Glomerular endothelial cell (primary cell): ENCODE measurements around the gene PIGN. TPM values are rescaled to one million over a fixed set of nuclear protein-coding genes. Genes with fewer than 3 reads are reported as not detected.
"Not testable (repeated sequence)": the region's sequence is repeated elsewhere in the genome, so short reads cannot be mapped to it uniquely, and the experiment has no call there.

Experiments
- DNase-seq: peaks from one replicate; pipeline ENCODE4 v3.0.0-alpha.2; 2011; ENCODE audit warnings: low read depth, low spot score; ENCODE audit errors: extremely low read depth
- total RNA-seq: library from RNA; depleted of rRNA; stranded (reverse); fragments of >200 nt; gene quantifications from 2 replicates; pipeline ENCODE4 v1.2.3, GENCODE V29; 2015

PIGN gene
- total RNA-seq, 1 donor from 2014 or later = 30.1 TPM

DNA sequence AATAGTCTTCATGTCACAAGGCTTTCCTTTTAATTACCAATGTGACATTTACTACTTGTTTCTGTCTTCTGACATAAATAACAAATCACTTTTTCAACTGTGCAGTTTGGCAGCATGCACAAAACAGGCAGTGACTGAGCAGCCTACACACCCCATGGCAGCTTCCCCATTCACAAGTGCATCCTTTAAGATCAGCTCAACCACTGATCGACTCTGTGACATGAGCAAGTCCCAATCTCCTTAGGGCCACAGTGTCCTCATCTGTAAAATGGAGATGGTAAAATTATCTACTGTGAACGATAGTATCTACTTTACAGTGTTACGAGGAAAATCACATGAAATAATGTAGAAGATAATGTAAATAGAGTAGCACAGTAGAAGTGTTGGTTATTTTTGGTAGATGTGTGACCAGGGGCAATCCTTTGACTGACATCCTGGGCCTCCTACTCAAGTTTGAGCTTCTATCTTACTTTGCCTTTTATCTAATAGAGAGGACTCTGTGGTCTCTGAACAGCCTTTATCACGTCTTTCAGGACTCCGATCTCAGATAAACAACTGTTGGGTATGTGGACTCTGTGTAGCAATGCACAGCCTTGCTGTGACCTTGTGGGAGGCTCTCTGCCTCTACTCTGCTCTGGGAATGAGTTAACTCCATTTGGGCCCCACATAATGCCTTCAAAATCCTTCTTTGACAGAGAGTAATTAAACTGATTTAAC is 120.6 kb downstream of the PIGN start:
- no peak for DNase-seq

DNA sequence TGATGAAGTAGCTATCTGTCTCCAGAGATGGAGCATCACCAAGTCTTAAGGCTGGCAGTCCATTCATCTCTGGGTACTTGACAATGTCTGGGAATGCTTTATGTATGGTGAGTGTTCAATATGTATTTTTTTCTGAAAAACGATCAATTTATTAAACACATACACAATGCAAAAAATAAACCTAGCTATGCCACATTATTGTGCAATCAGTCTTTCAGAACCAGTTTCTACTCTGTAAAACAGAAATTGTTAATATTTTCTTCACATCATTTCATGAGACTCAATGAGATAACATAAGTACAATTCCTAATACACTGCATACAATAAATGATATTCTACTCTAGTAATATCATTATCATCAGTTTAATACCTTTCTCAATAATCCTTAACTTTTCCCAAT is 122.5 kb downstream of the PIGN start:
- DNase-seq = no peak

DNA sequence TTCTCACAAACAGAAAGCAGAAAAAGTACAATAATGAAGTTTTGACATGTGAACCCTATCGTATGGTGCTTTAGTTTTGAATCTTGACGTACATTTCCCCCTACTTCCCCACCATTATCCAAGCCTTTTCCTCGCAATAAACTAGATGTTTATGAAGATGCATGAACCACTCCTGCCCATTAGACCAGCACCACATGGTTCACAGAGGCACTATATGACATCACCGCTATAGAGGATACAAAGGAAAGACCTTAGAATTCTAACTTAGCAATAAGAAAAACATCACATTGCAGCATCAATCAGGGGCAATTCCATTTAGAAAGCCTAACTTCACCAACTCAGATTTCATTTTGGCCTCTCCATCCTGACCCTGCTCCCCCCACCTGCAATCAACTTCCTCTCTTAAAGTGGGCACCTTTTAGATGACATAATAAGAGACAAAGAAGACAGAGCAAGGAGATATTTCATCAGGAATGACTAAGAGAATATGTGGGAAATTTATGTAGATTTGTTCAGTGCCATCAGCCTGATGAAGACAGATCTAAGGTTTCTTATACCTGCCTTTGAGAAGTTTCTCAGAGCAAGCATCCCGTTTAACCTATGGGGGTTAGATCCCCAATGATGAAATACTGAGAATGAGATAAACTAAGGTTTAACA is 124.9 kb downstream of the PIGN start:
- no peak for DNase-seq

DNA sequence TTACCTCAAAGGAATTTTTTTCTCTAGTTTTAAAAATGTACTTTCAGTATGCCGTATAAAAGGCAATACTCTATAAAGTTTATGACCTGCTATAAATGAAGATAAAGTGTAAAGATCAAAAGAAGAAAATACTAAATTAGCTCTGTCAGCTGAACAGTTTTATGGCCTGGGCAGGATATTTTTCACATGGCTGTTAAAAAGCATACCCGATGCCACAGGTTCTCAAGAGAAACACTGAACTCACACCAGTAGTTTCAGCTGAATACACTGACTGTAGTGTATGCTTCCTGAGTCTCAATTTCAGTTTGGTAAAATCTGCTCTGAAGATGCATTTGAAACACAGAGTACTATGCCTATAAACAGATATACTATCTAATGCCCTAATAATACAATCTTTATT is 126.0 kb downstream of the PIGN start:
- DNase-seq = no peak

DNA sequence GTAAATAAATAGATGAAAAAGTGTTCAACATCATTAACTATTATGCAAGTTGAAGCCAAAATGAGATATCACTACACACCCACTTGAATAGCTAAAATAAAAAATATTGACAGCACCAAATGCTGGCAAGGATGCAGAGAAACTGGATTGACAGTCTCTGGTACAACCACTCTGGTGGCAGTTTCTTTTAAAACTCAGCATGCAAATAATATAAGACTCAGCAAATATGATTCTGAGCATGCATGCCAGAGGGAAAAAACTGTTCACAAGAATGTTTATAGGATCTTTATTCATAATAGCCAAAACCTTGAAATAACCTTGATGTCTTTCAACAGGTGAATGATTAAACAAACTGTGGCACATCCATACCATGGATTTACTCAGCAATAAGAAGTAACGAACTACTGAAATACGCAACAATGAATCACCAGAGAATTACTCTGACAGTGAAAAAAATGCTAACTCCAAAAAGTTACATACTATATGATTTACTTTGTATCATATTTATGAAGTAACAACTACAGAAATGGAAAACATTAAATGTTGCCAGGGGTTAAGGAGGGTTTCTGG is 131.8 kb downstream of the PIGN start:
- DNase-seq = no peak

DNA sequence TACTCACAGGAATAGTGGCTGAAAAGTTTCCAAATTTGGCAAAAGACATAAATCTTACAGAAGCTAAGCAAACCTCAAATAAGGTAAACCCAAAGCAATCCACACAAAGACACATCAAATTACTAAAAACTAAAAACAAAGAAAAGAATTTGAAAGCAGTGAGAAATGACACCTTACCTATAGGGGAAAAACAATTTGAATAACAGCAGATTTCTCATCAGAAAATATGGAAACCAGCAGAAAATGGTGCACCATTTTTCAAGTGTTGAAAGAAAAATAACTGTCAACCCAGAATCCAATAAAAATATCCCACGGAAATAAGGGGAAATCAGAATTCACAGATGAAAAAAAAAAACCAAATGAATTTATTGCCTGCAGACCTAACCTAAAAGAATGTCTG is 138.6 kb downstream of the PIGN start:
- no peak for DNase-seq

DNA sequence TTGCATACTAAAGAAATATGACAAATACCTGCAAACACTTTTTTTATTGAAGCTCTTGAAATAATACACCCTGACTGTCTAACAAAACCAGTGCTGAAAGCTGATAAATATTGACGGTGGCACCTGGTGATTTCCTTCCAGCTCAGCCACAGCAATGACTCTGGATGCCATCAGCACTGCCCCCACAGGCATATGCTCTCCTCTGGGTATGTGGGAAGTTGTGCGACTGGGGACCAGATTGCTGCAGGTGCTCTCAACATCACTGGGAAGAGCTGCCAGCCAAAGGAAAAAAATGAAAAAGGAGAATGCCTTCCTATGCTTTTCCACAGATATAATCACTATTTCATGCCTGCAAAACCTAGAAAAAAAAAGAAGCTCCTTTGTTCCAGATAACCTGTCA is 141.5 kb downstream of the PIGN start:
- DNase-seq = no peak

DNA sequence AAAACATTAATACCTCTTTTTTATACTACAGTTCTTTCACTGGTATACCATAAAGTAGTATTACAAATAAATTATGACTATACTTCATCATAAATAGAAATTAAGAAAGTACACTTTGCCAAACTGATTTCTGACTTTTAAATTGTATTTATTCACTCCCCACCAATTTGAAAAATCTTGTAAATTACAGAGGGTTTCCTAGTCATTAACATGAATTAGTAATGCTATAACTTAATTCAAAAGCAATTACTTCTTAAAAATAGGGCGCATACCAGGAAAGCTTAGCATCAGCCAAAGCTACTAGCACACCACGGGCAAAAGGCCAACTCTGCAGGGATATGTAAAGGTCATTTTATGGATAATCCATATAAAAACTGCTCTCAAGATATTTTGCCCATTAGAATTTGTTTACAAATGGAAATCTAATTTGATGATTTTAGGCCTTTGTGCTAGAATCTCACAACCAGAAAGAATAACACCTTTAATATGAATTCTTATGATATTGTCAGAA is 142.3 kb downstream of the PIGN start:
- no peak for DNase-seq

DNA sequence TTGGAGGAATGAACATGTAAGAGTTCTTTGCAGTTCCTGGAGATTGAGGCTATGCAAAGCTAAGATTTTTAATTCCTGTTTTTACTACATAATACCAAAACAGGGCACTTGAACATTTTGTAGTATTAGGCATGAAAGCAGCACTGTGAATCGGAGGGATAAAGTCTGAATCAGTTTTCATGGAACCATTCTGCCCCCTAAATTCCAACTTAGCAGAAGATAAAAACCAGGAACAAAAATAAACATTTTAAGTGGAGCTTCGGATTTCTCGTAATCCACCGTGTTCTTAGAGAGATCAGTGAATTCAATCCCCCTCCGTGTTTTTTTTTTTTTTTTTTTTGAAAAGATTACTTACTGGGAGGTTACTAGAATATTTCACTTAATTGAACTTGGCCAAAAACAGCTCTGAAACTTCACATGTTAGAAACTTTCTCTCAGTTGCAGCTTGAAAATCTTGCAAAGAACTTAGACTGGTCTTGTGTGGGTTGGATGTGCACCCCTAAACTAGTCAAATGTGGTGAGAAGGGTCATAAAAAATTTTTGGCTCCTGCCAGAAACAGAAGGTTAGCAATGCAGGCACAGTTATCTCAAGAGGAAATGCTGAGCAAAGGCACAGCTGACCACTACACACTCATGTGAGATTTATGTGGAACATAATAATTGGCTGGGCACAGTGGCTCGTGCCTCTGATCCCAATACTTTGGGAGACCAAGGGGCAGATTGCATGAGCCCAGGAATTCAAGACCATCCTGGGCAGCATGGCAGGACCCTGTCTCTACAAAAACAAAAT is 148.7 kb downstream of the PIGN start:
- no peak for DNase-seq

DNA sequence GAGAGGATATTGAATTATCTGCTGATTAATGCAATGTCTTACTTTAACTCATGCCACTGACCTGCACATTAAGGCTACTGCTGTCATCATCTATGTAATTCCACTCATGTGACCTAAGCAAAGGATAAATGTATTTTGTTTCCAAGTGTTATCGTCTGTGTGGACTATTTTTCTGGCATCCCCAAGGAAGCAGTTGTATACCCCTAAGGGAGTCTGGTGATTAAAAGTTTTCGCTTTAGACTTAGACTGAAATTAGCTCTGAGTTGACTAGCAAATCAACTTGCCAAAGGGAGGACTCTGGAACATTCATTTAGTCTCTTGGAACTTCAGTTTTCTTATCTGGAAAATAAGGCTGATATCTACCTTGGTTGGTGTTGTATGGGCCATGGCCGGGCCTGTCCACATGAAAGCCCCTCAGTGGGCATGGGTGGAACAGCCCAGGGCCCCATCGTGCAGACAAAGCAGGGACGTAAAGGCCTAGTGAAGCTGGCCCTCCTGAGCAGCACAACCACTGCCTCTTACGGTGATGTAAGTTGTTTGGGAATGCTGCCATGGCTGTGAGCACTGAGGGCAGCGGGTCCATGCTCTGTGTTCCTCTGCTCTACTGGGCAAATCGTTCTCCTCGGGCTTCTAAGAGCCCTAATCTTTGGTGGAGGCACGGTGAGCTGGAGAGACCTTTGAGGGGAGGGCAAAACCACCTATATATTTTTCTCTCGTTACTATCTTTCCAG is 149.7 kb downstream of the PIGN start:
- DNase-seq = no peak

DNA sequence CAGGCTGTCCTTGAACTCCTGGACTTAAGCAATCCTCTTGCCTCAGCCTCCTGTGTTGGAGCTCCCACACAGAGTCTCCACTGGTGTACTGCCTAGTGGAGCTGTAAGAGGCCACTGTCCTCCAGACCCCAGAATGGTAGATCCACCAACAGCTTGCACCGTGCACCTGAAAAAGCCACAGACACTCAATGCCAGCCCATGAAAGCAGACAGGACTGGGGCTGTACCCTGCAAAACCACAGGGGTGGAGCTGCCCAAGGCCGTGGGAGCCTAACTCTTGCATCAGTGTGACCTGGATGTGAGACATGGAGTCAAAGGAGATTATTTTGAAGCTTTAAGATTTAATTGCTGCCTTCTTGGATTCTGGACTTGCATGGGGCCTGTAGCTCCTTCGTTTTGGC is 152.6 kb downstream of the PIGN start:
- DNase-seq = not testable (repeated sequence)

DNA sequence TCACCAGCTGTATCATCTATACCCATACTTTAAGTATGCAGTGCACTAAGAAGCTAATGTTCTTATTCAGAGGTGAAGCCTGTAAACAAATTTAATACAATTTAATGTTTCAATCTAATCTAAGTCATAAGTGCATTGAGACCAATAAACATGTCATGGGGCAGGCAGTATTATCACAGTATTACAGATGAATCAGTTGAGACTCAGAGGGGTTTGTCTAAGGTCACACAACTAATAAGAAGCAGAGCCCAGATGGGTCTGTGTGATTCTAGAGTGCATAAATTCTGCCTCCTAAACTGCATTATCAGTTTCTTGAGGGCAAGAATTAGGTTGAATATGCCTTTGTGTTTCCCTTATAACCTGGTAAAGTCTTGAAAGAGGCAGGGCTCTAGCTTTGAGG is 153.1 kb downstream of the PIGN start:
- no peak for DNase-seq

DNA sequence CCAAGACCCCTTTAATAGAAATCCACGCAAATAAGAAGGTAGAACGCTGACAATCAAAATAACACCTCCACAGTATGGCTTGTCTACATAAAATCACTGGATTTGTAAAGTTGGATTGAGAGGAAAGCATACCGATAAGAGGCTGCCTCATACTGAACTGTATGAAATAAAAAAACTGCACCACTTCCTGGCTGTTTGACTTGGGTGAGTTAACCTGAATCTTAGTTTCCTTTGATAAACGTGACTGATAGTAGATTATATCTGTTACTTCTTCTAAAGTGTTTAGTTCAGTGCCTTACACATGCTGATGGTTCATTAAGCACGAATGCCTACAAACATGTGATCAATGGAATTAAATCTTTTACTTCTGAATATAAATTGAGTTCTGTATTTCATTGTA is 153.6 kb downstream of the PIGN start:
- no peak for DNase-seq

DNA sequence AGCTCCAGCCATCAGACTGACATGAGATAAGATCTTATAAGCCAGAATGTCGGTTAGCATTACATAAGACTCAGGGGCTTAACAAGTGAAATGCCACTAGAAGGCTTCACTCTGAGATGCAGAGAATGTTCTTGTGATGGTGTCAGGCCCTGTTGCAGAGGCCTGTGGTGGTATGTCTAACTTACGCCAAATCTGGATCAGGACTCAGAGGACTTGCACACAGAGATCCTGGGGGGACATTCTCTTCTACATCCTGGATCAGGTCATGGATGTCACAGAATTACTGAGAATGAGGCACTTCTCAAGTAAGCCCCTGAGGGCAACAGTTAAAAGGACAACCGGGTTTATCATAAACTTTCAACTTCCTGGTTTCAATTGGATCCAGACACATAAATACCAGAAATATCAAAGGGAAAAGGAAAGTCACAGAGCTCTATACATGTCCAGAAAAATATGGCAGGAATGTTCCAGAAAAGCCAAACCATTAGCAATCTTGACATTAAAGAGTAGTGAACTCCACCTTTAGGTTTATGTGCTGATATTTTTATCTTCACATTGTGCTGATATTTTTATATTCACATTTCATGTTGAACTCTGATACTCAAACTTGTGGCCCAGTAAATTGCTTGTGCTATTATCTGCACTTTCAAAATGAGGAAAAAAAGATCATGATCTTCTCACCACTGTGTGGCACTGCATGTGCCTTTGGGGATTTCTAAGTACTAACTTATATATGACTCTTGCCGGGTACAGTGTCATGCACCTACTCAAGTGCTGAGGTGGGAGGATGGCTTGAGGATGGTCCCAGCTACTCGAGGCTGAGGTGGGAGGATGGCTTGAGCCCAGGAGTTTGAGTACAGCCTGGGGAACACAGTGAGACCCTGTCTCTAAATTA is 156.5 kb downstream of the PIGN start:
- no peak for DNase-seq

DNA sequence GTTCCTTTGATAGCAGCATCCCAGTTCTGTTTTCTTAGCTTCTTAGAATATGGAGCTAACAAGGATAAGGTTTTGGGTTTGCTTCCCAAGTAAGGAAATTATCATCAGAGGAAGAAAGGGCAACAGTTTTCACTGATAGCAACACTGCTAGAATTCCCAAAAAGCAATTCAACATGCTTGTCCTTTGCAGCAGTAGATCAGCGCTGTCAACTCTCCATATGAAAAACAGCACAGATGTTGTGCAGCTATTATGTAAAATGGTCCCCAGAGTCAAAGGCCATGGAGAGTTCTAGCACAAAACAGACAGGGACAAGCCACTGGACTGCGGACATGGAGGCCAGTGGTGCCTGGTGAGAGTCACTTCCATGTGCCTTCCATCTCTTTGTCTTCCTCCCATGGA is 158.1 kb downstream of the PIGN start:
- DNase-seq = no peak

DNA sequence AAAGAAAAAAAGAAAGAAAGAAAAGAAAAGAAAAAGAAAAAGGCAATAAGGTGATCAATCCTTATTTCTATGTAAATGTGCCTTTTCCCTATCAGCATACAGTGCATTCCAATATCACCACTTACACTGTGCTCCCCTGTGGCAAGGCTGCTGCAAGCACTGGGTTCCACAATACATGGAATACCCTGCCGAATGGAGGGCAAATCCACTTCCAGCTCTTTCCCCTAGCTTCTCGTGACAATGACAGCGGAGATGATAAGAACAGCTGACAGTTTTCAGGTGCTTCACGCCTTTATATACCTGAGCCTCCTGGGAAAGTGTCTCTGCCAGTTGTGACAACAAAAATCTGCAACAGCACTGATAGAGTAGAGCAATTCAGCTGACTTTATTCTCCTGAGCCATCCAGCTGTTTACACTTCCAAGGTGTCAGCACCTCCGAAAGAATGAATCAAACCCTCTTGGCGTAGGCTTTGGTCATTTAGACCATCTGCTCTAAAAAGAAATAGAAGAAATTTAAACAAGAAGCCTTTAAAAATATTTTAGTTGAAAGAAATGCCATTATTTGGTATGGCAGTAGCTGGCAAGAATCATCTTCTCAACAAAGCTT is 158.8 kb downstream of the PIGN start:
- no peak for DNase-seq

DNA sequence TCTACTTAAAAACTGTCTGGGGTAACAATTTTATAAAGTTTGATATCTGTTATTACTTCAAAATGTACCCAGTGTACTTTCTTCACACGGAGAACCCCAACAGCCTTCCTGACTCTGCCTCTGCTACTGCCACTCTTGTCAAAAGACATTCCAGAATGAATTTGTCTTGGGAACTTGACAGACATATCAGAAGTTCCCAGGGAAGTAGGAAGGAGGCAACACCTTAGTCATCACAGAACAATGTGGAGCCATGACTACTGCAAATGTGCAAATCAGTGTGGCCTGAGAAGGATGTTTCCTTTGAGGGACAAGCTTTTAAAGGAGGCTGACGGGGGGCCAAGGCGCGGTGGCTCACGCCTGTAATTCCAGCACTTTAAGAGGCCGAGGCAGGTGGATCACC is 160.3 kb downstream of the PIGN start:
- DNase-seq = peak; percentile 83

DNA sequence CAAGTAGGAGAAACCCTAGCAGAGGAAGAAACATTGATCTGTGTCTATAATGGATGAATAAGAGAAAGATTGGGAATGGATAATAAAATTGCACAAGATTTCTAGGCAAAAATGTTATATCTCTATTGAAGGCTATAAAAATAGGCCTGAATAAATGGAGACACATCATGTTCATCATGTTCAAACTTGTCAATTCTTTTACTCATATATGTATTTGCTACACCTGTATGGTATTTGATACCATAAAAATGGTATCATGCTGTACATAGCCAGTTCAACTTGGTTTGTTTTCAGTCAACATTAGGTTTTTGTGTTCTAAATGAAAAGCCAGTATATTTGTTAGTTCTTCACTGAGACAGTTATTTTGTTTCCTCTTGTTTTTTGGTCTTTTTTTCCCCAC is 161.9 kb downstream of the PIGN start:
- no peak for DNase-seq

DNA sequence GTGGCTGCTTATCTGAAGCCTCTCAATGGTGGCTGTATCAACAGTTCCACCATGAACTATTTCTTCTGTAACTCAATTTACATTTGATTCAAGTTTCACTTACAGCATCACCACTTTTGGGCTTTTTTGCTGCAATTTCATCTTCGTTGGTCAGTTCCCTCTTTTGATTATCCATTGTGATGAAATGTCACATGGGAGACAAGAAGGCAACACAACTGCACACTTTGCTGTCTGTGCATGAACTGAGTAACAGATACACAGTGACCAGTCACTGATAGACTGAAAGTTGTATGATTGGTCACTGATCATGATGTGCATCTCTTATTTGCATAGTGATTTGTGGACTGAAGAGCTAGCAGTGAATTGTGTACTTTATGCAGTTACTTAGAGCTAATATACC is 163.3 kb downstream of the PIGN start:
- DNase-seq = no peak

DNA sequence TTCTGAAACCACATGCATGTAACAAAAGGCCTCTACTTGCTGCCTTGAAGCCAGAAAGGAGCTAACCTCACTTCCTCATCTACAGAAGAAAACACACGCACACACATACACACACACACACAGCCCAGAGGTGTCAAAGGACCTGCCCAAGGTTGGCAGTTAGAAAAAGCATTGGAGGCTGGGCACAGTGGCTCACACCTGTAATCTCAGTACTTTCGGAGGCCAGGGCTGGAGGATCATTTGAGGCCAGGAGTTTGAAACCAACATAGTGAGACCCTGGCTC is 168.2 kb downstream of the PIGN start:
- no peak for DNase-seq
